Activated CD8-positive, alpha-beta memory T cell treated with anti-CD3 and anti-CD28 coated beads, Interleukin-2, amount 50 U/mL, for 24 hours (primary cell): ENCODE results near the gene LY6G5C.

Source experiments
- DNase-seq: peaks from one replicate; pipeline ENCODE4 v3.0.0-alpha.2; 2020; ENCODE audit errors: extremely low read depth

LY6G5C gene, protein sequence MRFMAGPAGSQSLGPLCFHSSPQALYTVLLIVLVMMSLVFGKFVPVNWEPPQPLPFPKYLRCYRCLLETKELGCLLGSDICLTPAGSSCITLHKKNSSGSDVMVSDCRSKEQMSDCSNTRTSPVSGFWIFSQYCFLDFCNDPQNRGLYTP

GRCh38 chr6:31680226-31681134 is at the start of gene LY6G5C:
TSS of gene LY6G5C (minus strand) at chr6:31681067. CDS start at chr6:31680373, 694 bp downstream.
- peak; percentile 41 for DNase-seq

DNA sequence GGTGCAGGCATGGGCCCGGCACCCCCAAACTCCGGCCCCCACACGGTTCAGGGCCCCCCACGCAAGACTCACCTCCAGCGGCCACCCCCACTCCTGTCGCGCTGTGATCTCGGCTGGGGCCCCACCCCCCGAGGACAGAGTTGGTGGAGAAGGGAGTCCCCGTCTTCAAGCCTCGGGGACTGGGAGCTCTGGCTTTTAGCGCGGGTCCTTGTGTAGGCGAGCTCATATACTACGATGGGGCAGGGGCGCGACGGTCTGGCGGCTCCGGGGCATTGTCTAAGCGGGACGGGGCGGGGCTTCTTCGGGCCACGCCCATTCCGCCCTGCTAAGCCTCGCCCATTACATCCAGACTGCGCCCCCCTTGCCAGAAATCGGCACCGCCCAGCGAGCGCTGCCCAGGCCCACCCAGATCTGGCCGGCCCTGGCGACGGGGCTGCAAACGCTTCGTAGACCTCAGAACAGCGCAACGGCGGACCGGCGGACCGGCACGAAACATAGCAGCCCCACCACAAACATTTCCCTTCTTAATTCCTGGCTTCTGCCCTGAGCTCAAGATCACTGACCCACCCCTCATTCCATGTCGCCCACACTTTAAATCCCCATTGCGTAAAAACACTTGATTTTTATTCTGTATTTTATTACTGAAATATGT is 49.2 kb upstream of the LY6G5C start:
- DNase-seq: no peak

DNA sequence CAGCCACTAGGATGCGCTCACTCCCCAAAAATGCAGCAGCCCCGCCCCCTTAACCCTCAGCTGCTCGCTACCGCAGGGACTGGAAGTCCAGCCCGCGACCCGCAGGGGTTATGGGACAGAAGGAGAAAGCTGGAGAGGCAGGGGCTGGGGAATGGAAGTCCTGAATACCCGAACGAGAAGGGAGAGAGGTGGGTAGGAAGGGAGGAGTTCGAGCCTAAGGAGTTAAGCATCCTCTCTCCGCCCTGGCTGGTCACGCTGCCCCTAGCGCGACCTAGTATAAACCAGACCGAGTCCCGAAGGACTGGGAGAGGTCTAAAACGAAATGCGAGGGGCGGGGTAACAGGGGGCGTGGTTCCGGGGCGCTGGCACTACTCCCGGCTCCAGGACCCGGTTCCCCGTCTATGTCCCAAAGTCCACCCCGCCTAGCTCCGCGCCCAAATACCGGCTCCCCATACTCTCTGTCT is 48.7 kb upstream of the LY6G5C start:
- DNase-seq: no peak

GRCh38 chr6:31728767-31729514 is 48.1 kb upstream of the LY6G5C start, which contains the start of gene DDAH2:
TSS of gene DDAH2 (minus strand) at chr6:31729299. CDS start at chr6:31729161, 138 bp downstream.
- no peak for DNase-seq

DNA sequence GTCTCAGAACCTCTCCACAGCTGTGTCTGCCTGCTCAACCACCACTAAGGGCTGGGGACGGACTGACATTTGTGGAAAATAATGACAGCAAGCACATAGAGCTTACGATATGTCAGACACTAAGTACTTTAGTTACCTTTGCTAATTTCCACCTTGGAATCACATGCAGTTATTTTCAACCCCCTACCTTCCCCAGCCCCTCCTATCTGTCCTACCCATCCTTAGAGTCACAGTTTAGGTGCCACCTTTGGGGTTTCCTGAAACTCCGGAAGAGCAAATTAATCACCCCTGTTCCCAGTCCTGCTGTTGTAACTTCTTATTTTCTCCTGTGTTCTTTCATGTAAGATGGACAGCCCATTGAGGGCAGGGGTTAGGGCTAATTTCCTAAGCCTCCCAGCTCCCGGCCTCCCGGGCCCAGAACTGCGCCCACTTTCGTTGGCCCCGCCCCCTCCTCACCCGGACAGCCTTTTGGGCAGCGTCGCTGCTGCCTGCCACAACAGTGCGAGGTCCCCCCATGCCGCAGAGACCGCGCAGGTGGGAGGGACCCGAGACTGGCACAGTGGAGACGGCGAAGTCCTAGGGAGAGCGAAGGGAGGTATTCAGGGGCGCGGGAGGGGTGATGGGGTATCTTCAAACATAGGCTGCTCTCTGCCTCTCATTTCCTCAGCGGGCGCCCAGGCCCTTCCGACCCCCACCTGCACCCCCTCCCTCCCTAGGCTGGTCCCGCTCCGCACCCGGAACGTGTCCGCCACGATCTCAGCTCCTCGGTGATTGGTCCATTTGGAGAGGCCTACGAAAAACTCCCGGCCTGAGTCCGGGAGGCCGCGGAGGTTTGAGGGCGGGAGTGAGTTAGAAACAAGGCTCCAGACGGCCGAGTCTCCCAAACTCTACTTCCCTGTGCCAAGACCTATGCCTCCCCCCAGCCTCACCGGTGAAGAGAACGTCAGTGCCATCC is 47.1 kb upstream of the LY6G5C start:
- no peak for DNase-seq

DNA sequence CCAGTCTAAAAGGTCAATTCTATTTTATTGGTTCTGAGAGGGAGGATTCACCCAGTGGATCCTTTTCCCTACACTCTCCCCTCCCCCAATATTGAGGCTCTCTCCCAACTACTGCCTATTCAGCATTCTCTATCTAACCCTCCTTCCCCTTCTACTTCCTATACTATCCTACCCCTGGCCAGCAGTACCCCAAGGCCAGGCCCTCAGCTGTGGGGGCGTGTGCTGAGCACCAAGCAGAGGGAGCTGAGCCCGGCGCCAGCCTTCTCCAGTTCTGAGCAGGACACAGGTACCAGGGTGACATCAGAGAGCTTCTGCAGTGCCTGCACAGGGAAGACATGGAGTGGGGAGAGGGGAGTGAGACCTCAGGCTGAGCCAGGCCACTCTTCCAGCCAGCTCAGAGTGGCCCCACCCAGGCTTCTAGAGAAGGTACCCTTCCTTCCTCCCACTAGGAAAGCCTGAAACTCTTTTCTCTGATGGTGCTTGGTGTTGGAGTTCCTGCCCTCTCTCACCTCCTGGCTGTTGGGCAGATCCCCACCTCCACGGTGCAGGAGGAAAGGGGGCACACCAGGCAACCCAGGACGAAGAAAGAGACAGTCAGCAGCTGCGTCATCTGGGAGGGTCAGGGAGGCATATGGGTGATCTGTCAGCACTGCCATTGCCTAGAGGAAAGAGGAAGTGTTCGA is 46.3 kb upstream of the LY6G5C start:
- DNase-seq: no peak

DNA sequence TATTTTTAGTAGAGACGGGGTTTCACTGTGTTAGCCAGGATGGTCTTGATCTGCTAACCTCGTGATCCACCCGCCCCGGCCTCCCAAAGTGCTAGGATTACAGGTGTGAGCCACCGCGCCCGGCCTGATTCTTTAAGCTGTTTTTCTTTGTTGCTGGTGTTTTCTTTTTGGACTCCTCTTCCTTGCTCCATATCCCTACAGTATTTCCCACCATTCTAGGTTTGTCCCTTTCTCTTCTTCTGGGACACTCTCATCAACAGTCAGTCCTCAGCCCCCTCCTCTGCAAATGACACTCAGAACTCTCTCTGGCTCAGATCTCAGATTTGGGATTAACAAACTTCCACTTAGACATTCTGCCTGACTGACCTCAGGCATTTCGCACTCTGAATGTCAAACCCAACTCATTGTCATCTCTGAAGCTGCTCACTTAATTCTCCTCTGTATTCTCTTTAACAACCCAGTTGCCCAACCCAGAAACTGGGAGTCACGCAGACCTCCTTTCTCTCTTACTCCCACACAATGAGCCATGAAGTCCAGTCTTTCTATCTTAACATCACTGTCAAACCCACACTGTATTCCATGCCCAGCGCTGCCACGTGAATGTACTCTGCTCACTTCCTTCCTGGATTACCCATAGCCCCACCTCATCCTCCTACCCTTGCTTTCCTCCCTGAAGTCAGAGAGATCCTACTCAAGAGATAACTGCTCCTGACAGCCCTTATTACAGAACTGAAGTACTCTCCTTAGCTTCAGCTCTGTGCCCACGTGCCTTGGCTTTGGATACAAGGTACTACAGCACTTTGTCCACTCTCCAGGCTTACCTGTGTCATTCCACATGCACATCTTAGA is 44.9 kb upstream of the LY6G5C start:
- DNase-seq: no peak

DNA sequence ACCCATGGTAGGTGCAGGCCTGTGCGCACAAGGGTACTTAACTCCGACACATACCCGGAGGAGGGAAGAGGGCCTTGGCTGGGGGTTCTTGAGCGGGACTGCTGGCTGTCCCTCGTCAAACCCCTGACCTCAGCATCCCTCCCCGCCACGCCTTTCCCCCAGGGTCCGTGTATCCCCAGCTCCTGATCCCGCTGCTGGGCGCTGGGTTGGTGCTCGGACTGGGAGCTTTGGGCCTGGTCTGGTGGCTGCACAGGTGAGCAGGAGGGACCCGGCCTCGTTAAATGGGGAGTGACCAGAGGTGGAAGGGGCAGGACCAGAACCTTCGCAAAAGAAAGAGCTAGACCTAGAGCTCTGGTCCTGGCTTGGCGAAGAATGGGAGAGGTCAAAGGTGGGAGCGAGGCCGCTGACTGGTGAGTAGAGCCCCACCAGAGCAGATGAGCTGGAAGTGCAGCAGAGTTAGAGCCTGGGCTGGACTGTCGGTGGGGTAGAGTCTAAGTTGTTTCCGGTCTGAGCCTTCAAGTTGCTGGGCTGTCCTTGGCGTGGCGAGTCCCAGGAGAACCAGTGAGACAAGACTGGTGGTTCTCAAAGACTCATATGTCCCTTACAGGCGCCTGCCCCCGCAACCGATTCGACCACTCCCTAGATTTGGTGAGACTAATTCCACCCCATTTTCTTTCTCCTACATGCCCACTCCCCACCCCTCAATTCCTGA is 43.3 kb upstream of the LY6G5C start:
- no peak for DNase-seq

DNA sequence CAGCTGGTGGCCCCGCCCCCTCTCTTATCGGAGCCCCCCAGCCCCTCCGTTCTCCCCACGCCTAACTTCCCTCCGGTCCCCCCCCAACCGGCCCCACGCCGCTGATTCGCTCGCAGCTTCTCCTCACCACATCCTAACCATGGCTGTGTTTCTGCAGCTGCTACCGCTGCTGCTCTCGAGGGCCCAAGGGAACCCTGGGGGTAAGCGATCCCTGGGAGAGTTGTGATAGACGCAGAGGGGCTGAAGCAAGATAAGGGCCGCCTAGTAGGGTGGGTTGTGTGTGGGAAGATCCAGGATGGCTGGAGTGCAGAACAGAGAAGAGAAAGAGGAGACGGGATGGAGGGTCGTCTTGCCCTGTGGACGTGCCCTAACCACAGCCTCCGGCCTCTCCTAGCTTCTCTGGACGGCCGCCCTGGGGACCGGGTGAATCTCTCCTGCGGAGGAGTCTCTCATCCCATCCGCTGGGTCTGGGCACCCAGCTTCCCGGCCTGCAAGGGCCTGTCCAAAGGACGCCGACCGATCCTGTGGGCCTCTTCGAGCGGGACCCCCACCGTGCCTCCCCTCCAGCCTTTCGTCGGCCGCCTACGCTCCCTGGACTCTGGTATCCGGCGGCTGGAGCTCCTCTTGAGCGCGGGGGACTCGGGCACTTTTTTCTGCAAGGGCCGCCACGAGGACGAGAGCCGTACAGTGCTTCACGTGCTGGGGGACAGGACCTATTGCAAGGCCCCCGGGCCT is 42.5 kb upstream of the LY6G5C start, which contains the start of gene MPIG6B:
Gene MPIG6B, plus strand, starts transcription at position 129 of the 735 bp plus-strand sequence. Its CDS starts 11 bp downstream, at position 140.
- no peak for DNase-seq

GRCh38 chr6:31722173-31722572 is 41.3 kb upstream of the LY6G5C start:
- DNase-seq: no peak

DNA sequence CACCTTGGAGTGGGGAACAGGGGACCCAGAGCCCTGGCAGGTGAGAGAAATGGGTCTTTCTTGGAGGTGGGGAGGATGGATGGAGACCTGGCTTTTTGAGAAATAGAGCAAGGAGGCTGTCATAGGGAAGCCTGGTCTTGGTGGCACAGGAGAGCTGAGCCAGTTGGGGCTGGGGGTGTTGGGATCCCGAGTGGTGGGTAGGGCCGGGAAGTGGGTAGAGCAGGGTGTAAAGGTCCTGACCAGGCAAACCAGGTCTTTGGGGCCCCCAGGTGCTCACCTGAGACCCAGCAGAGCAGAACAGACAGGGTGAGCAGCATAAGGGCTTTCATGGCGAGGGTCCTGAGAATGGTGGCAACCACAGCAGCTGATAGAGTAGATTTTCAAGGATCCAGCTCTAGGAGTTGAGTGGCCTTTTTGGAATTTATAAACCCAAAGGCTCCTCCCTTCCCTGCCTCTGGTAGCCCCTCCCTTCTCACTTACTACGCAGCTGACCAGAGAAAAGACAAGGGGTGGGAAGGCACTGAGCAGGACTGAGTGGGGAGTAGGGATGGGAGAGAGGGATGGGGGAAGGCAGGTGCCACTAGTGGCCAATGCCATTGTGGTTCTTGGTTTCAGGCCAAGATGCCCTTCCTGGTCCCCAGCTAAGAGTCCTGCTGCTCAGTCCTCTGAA is 40.6 kb upstream of the LY6G5C start, which contains the start of gene LY6G6C:
Gene LY6G6C, minus strand, starts transcription at position 396 of the 670 bp plus-strand sequence. Its CDS starts 67 bp downstream, at position 329.
- DNase-seq: no peak

DNA sequence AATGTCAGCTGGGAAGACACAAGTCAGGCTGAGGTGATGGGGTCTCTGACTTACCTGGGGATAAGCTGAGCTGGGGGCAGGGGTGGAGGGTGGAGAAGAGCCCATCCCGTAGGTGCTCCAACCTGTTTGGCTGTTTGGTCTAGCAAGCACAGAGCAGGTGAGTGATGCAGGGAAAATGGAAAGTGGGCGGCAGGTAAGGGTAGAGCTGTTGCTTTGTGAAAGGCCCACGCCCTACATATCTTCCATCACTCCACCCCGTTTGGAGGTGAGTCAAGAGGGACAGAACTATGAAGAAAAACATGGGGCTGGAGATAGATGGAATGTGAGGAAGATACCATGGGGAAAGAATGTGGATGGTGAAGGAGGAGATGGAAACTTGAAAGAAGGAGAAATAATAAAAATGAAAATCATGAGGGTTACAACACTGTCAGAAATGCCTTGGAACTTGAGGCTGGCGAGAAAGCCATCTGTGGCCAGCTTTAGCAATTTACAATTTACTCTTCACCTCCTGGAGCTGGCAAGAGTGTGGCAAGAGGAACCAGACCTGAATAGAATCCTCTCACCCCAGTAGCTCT is 39.4 kb upstream of the LY6G5C start:
- no peak for DNase-seq

GRCh38 chr6:31719001-31719400 is 38.1 kb upstream of the LY6G5C start:
- no peak for DNase-seq

GRCh38 chr6:31718265-31718664 is 37.4 kb upstream of the LY6G5C start:
- no peak for DNase-seq

DNA sequence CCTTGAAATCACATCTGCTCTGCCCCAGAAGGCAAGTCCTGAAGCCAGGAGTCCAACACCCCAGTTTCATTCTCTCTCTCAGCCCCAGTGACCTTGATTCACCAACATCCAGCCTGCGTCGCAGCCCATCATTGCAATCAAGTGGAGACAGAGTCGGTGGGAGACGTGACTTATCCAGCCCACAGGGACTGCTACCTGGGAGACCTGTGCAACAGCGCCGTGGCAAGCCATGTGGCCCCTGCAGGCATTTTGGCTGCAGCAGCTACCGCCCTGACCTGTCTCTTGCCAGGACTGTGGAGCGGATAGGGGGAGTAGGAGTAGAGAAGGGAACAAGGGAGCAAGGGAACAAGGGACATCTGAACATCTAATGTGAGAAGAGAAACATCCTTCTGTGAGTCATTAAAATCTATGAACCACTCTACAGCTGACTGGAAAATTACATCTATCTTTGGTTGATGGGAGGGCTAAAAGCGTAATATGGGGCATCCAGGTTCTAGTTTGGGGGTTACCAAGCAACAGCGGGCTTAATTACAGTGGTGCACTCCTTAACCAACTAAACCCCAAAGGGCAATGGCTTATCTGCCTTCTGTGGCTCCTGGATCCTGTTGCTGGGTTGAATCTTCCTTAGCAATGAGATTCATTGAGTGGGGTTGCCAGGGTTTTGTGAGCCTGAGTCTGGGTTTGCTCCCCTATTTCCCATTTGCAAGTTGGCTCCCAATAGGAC is 36.8 kb upstream of the LY6G5C start:
- no peak for DNase-seq
